ENCODE data around the gene KAZN.

GRCh38 chr1:14568716-14569355 is 29.6 kb upstream of the KAZN start:
- TF ChIP-seq TCF12 (IDR thresholded peaks at IDR 0.05; ENCODE audit: low read depth) (no peak), MAX (IDR thresholded peaks at IDR 0.05) (no peak), EP300 (IDR thresholded peaks at IDR 0.05; ENCODE audit: borderline replicate concordance) (no peak), EGR1 (IDR thresholded peaks at IDR 0.05) (no peak), FOXM1 (IDR thresholded peaks at IDR 0.05; ENCODE audit: borderline replicate concordance, low read depth) (no peak), CEBPB (IDR thresholded peaks at IDR 0.05) (no peak), REST (IDR thresholded peaks at IDR 0.05; ENCODE audit: low read depth) (no peak), YY1 (IDR thresholded peaks at IDR 0.05; ENCODE audit: low read depth) (no peak), TAF1 (IDR thresholded peaks at IDR 0.05; ENCODE audit: low read depth) (no peak), RAD21 (IDR thresholded peaks at IDR 0.05; ENCODE audit: low read depth) (no peak), USF1 (IDR thresholded peaks at IDR 0.05) (no peak), NFIC (IDR thresholded peaks at IDR 0.05) (no peak)
